Mucosa of stomach (tissue), 1 donor: ENCODE measurements around the gene RAB3IP.
"Not testable (repeated sequence)": the region's sequence is repeated elsewhere in the genome, so short reads cannot be mapped to it uniquely, and the experiment has no call there.

Experiments
- H3K27me3 ChIP-seq: one replicate; pipeline ENCODE4 v1.7.0; 2013; ENCODE audit warnings: mild to moderate bottlenecking, low read length; ENCODE audit not compliant: control insufficient read depth, insufficient read depth
- H3K36me3 ChIP-seq: one replicate; pipeline ENCODE4 v1.7.0; 2013; ENCODE audit warnings: low read length; ENCODE audit not compliant: control insufficient read depth, insufficient read depth
- H3K4me1 ChIP-seq: one replicate; pipeline ENCODE4 v1.7.0; 2013; ENCODE audit warnings: mild to moderate bottlenecking, low read length; ENCODE audit not compliant: control insufficient read depth, insufficient read depth
- H3K4me3 ChIP-seq: one replicate; pipeline ENCODE4 v1.7.0; 2013; ENCODE audit warnings: low read length
- H3K9ac ChIP-seq: one replicate; pipeline ENCODE4 v1.7.0; 2013; ENCODE audit warnings: mild to moderate bottlenecking, low read length, moderate library complexity
- H3K9me3 ChIP-seq: one replicate; pipeline ENCODE4 v1.7.0; 2013; ENCODE audit warnings: mild to moderate bottlenecking, low read length, moderate library complexity; ENCODE audit not compliant: control insufficient read depth
- donor health status: Pancreatic carcinoma.

The RAB3IP gene

DNA sequence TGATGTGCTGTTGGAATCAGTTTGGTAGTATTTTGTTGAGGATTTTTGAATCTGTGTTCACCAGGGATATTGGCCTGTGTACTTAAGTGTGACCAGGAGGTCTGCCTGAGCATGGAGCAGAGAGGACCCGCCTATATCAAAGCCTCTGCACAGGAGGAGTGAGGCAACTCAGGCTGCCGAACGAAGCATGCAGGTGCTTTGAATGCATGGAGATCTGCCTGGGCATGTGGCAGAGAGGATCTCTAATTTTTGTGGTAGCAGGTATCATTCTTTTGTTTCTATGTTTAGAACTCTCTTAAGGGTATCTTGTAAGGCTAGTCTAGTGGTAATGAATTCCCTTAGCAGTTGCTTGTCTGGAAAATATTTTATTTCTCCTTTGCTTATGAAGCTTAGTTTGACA lies 26.9 kb downstream of the RAB3IP start:
- peaks cover 12% of the 10 kb centered on the region for H3K9me3 ChIP-seq
- no peaks in the 10 kb centered on the region for H3K36me3 ChIP-seq

DNA sequence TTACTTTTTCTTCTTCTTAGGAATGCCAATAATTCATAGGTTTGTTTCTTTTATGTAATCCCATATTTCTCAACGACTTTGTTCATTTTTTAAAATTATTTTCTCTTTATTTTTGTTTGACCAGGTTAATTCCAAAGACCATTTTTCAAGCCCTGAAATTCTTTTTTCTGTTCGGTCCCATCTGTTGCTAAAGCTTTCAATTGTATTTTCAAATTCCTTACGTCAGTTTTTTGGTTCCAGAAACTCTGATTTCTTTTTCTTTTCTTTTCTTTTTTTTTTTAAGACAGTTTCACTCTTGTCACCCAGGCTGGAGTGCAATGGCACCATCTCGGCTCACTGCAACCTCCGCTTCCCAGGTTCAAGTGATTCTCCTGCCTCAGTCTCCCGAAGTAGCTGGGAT lies 27.6 kb downstream of the RAB3IP start:
- no peaks in the 10 kb centered on the region for H3K36me3 ChIP-seq
- no peaks in the 10 kb centered on the region for H3K4me1 ChIP-seq
- H3K4me3 ChIP-seq: no peak overlapping the region
- no peaks in the 10 kb centered on the region for H3K27me3 ChIP-seq
- H3K9ac ChIP-seq: no peak overlapping the region
- peaks cover 12% of the 10 kb centered on the region for H3K9me3 ChIP-seq

More for the DNA sequence above, 26.9 kb downstream of the RAB3IP start:
- H3K4me1 ChIP-seq: no peaks in the 10 kb centered on the region
- H3K4me3 ChIP-seq: no peak overlapping the region
- no peak overlapping the region for H3K9ac ChIP-seq
- H3K27me3 ChIP-seq: no peaks in the 10 kb centered on the region

DNA sequence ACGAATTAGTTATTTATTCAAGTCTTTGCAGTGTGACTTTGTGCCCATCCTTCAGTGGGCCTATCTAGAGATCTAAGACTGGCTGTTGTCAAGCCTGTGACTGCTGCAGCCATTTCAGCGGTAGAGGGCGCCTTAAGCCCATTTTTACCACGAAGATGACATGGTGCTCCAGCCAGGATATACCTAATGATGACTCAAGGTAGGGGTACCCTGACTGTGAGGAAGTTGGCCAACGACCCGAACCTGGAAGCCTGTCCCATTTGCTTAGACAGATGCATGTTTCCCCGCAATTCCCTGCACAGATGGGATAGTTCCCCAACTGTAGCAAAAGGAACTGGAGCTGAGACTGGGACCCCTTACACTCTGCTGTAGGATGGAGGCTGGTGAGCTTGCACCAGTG lies 41.3 kb downstream of the RAB3IP start:
- Histone ChIP-seq H3K36me3 (no peaks in the 10 kb centered on the region), H3K27me3 (no peaks in the 10 kb centered on the region), H3K4me3 (no peak overlapping the region), H3K4me1 (no peaks in the 10 kb centered on the region), H3K9ac (no peak overlapping the region), H3K9me3 (no peaks in the 10 kb centered on the region)

DNA sequence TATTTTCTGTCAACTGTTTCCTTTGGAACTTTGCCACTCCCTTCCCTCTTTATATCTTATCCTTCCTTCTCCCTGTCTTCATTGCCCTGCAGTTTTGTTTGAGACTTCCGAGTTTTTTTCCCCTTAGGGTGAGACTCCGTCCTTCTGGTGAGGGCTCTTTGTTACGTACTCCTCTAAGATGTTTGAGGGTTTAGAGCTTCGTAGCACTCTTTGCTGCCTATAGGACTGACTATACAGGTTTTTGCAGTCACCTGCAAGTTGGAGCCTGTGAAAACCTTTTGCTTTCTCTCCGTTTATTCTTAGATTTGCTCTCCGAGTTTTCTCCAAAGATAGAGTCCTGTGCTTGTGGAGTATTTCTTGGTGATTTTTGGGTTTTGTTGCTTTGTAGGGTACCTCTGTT lies 44.7 kb downstream of the RAB3IP start:
- no peaks in the 10 kb centered on the region for H3K27me3 ChIP-seq
- no peaks in the 10 kb centered on the region for H3K9me3 ChIP-seq
- no peak overlapping the region for H3K9ac ChIP-seq
- no peak overlapping the region for H3K4me3 ChIP-seq
- no peaks in the 10 kb centered on the region for H3K36me3 ChIP-seq
- no peaks in the 10 kb centered on the region for H3K4me1 ChIP-seq

DNA sequence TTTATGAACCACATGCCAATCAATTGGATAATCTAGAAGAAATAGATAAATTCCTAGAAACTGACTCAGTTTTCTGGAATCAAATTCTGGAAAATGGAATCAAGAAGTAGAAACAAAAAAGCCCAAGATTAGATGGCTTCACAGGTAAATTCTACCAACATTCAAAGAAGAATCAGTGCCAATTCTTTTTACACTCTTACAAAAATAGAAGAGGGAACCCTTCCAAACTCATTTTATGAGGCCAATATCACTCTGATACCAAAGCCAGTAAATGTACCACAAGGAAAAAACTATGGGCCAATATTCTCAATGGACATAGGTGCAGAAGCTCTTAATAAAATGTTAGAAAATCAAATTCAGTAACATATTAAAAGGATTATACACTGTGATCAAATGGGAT lies 50.7 kb downstream of the RAB3IP start:
- Histone ChIP-seq H3K9ac (no peak overlapping the region), H3K9me3 (no peaks in the 10 kb centered on the region), H3K4me3 (no peak overlapping the region), H3K4me1 (no peaks in the 10 kb centered on the region), H3K36me3 (no peaks in the 10 kb centered on the region), H3K27me3 (no peaks in the 10 kb centered on the region)

DNA sequence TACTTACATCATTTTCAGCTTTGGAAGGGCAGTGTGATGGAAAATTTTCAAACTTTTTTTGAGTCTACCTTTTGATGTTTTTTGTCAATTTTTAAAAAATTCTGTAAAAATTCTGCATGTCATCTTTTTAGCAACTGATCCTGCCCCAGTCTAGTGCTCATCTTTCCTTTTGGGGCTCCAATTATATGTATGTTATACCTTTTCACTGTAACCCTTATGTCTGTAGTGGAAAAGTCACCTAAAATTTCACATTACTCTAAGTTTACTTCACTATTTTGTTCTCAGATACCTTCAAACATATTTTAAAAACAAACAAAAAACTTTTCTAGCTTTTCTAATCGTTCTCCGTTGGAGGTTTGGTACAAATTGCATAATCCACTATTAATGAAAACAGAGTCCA lies 53.9 kb downstream of the RAB3IP start:
- no peaks in the 10 kb centered on the region for H3K9me3 ChIP-seq
- H3K27me3 ChIP-seq: no peaks in the 10 kb centered on the region
- no peaks in the 10 kb centered on the region for H3K4me1 ChIP-seq
- no peaks in the 10 kb centered on the region for H3K36me3 ChIP-seq
- H3K4me3 ChIP-seq: no peak overlapping the region
- H3K9ac ChIP-seq: no peak overlapping the region

DNA sequence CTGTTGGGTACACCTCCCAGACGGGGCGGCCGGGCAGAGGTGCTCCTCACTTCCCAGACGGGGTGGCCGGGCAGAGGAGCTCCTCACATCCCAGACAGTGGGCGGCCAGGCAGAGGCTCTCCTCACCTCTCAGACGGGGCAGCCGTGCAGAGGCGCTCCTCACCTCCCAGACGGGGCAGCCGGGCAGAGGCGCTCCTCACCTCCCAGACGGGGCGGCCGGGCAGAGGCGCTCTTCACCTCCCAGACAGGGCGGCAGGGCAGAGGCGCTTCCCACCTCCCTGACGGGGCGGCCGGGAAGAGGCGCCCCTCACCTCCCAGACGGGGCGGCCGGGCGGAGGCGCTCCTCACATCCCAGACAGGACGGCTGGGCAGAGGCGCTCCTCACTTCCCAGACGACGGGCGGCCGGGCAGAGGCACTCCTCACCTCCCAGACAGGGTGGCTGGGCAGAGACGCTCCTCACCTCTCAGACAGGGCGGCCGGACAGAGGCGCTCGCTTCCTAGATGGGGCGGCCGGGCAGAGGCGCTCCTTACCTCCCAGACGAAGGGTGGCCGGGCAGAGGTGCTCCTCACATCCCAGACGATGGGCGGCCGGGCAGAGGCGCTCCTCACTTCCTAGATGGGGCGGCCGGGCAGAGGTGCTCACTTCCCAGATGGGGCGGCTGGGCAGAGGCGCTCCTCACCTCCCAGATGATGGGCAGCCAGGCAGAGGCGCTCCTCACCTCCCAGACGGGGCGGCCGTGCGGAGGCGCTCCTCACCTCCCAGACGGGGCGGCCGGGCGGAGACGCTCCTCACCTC lies 68.6 kb downstream of the RAB3IP start:
- not testable (repeated sequence) for H3K9ac ChIP-seq, H3K9me3 ChIP-seq, H3K36me3 ChIP-seq, H3K4me1 ChIP-seq, H3K27me3 ChIP-seq, H3K4me3 ChIP-seq

DNA sequence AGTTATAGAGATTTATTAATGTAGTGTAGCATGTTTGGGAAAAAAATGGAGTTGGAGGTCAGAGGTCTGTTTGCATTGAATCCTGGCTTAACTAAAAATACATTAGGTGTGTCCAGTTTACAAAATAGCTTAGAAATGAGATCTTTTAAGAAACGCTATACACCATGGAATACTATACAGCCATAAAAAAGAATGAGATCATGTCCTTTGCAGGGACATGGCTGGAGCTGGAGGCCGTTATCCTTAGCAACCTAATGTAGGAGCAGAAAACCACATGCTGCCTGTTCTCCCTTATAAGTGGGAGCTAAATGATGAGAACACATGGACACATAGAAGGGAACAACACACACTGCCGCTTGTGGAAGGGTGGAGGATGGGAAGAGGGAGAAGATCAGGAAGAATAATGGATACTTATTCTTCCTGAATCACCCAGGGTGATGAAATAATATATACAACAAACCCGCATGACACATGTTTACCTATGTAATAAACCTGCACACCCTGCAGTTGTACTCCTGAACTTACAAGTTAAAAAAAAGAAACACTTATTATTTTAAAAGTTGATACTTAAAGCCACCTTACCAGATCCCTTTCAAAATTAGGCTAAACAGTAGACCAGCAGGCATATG lies 72.3 kb downstream of the RAB3IP start:
- no peak overlapping the region for H3K9ac ChIP-seq
- H3K4me1 ChIP-seq: no peaks in the 10 kb centered on the region
- no peak overlapping the region for H3K4me3 ChIP-seq
- H3K27me3 ChIP-seq: no peaks in the 10 kb centered on the region
- H3K36me3 ChIP-seq: no peaks in the 10 kb centered on the region
- no peaks in the 10 kb centered on the region for H3K9me3 ChIP-seq

DNA sequence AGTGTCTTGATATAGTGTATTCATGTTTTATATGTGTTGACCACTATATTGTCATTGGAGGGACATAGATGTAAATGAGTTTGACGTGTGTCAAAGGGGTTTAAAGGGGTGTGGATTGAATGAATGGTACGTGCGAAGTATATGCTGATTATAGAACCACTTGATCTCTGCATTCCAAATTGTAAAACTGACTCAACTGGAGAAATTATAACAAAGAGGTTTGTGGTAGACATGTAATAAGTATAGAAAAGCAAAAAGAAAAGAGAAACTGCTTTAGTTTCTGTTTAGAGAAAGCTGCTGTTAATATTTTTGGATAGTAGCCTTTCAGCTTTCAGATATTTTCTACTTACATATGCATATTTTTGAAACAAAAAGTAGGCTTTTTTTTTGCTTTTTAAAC lies 77.4 kb downstream of the RAB3IP start:
- H3K27me3 ChIP-seq: no peaks in the 10 kb centered on the region
- H3K9ac ChIP-seq: no peak overlapping the region
- H3K9me3 ChIP-seq: no peaks in the 10 kb centered on the region
- peaks cover 4% of the 10 kb centered on the region for H3K4me1 ChIP-seq
- H3K4me3 ChIP-seq: no peak overlapping the region
- no peaks in the 10 kb centered on the region for H3K36me3 ChIP-seq

DNA sequence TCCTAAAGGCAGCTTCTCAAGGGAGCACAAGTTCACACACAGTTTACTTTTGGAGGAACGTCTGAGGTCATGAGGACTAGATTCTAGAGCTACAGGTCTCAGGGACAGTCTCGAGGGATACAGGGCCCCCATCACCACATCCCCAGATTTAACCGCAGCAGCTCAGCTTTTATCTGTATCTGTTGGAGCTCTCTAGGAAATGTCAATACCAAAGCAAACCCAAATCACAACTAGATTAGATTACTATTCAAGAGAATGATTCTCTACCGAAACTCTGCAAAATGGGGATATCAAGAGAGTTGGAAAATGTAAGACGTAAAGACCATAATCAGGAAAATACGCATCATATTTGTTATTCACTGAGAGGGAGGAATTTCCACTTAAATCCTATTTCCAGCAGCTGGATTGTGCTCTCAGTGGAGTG lies 82.4 kb downstream of the RAB3IP start:
- H3K4me1 ChIP-seq: peaks cover 12% of the 10 kb centered on the region
- H3K9ac ChIP-seq: no peak overlapping the region
- no peaks in the 10 kb centered on the region for H3K27me3 ChIP-seq
- no peaks in the 10 kb centered on the region for H3K36me3 ChIP-seq
- no peak overlapping the region for H3K4me3 ChIP-seq
- no peaks in the 10 kb centered on the region for H3K9me3 ChIP-seq

DNA sequence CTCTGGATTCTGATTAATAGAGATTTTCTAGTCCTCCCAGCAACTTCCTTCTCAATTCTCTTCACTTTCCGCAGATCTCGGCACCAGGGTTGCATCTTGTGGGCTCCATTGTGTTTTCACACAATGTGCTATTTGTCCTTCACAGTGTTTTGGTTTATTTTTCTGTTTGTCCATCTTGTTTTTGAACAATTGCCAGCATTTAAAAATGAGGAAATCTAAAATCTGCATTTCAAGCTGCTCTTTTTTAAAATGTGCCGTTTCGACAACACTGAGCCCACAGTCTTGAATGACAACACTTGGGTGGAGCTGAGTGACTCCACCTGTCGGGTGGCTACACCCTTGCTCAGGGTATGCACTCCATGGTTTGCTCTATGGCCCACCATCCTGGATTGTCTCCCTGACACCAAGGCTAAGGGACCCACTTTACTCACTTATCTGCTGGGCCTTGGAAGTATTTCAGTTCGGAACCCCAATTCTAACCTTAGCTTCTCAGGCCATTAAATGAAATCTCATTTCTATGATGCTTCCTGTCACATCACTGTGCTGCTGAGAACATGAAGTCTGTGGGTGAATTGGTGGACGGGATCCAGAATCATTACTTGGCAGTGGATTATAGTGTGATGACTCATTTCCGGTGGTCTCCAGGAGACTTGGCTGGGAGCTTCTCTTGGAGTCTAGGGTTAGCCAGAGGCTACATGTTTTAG lies 82.9 kb downstream of the RAB3IP start:
- no peak overlapping the region for H3K9ac ChIP-seq
- H3K4me3 ChIP-seq: no peak overlapping the region
- H3K36me3 ChIP-seq: no peaks in the 10 kb centered on the region
- no peaks in the 10 kb centered on the region for H3K9me3 ChIP-seq
- no peaks in the 10 kb centered on the region for H3K27me3 ChIP-seq
- peaks cover 12% of the 10 kb centered on the region for H3K4me1 ChIP-seq

DNA sequence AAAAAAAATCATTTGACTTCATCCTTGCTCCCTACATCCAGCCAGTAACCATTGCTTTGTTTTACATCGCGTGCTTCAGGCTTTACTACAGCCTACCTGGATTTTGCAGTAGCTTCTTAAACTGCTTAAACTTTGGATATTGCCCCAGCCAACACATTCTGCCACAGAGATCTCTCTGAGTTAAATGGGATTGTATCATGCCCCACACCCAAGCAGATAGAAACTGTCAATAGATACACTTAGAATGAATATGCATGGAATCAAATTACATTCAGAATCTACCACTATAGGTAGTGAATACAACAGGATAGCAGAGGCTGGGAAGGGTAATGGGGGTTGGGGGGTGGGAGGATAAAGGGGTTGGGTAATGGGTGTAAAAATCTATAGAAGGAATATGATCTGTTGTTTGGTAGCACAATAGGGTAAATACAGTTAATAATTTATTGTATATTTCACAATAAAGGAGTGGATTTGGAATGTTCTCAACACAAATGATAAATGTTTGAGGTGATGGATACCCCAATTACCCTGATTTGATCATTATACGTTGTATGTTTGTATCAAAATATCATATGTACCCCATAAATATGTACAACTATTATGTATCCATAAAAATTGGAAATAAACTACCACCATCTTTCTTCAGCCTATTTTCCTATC lies 83.7 kb downstream of the RAB3IP start:
- no peak overlapping the region for H3K4me3 ChIP-seq
- no peaks in the 10 kb centered on the region for H3K36me3 ChIP-seq
- H3K27me3 ChIP-seq: no peaks in the 10 kb centered on the region
- H3K4me1 ChIP-seq: peaks cover 12% of the 10 kb centered on the region
- no peak overlapping the region for H3K9ac ChIP-seq
- H3K9me3 ChIP-seq: no peaks in the 10 kb centered on the region
